IMR-90 (cell line): ENCODE measurements around the gene FGF21. TPM values are rescaled to one million over a fixed set of nuclear protein-coding genes. Genes with fewer than 3 reads are reported as not detected.

Experiments used
- ATAC-seq: fragments of 200-7000 bp; cut with Tn5 transposase; 2 replicates; pipeline ENCODE4 v1.9.1; 2020; ENCODE audit warnings: low read depth, mild to moderate bottlenecking, moderate library complexity
- BruUV-seq: library from RNA; stranded (reverse); fragments of 400-500 nt; replicated peaks from 2 replicates; lab custom pipeline; 2021; lab: Mats Ljungman, UMichigan
- CTCF ChIA-PET: fragments of 300-600 bp; formaldehyde crosslinking; extraction: SDS; loops from one replicate; lab custom pipeline; 2021; ENCODE audit warnings: antibody characterized with exemption; lab: Yijun Ruan, JAX
- POLR2A ChIA-PET: fragments of 300-600 bp; sonication (Branson Sonifier 250); formaldehyde crosslinking; loops from one replicate; lab custom pipeline; 2022; ENCODE audit warnings: antibody characterized with exemption; ENCODE audit not compliant: unreplicated experiment; lab: Charles Lee
- DNase-seq: peaks from one replicate; pipeline ENCODE4 v3.0.0; 2013
- H2AFZ ChIP-seq: replicated peaks from 2 replicates; pipeline ENCODE3; 2013; ENCODE audit warnings: low read length, mild to moderate bottlenecking; ENCODE audit not compliant: poor library complexity
- H2AK5ac ChIP-seq: 2 replicates; pipeline ENCODE4 v1.6.1; 2013; ENCODE audit warnings: low read depth, low read length, inconsistent platforms
- H2AK9ac ChIP-seq: replicated peaks from 2 replicates; pipeline ENCODE3; 2013; ENCODE audit warnings: mild to moderate bottlenecking, low read depth, low read length, moderate library complexity; ENCODE audit not compliant: poor library complexity
- H2BK120ac ChIP-seq: 2 replicates; pipeline ENCODE4 v1.6.1; 2013; ENCODE audit warnings: low read depth, low read length, inconsistent platforms
- H2BK15ac ChIP-seq: 3 replicates; pipeline ENCODE4 v1.6.1; 2013; ENCODE audit warnings: low read depth, low read length, inconsistent platforms
- H2BK20ac ChIP-seq: 2 replicates; pipeline ENCODE4 v1.6.1; 2013; ENCODE audit warnings: low read depth, mild to moderate bottlenecking, inconsistent platforms, low read length, moderate library complexity
- H2BK5ac ChIP-seq: 2 replicates; pipeline ENCODE4 v1.6.1; 2013; ENCODE audit warnings: mild to moderate bottlenecking, low read depth, low read length, inconsistent platforms; ENCODE audit not compliant: poor library complexity, severe bottlenecking
- H3K14ac ChIP-seq: replicated peaks from 2 replicates; pipeline ENCODE4 v1.6.1; 2013; ENCODE audit warnings: low read depth, low read length, inconsistent platforms
- H3K18ac ChIP-seq: 2 replicates; pipeline ENCODE4 v1.6.1; 2013; ENCODE audit warnings: low read depth, low read length, control low read depth
- H3K23ac ChIP-seq: 2 replicates; pipeline ENCODE4 v1.6.1; 2013; ENCODE audit warnings: low read depth, low read length, inconsistent platforms
- H3K27ac ChIP-seq: 2 replicates; pipeline ENCODE4 v1.5.1; 2013; ENCODE audit warnings: mild to moderate bottlenecking, control low read depth, low read length; ENCODE audit not compliant: insufficient read depth
- H3K27me3 ChIP-seq: 2 replicates; pipeline ENCODE4 v1.6.1; 2013; ENCODE audit warnings: low read length; ENCODE audit not compliant: control insufficient read depth, insufficient read depth
- H3K36me3 ChIP-seq: 2 replicates; pipeline ENCODE4 v1.6.1; 2013; ENCODE audit warnings: low read length, mixed read lengths; ENCODE audit not compliant: control insufficient read depth, insufficient read depth
- H3K4ac ChIP-seq: 2 replicates; pipeline ENCODE4 v1.6.1; 2013; ENCODE audit warnings: low read depth, low read length, inconsistent platforms
- H3K4me1 ChIP-seq: 2 replicates; pipeline ENCODE4 v1.6.1; 2013; ENCODE audit warnings: low read length, mixed read lengths; ENCODE audit not compliant: control insufficient read depth, insufficient read depth
- H3K4me2 ChIP-seq: 2 replicates; pipeline ENCODE4 v1.6.1; 2013; ENCODE audit warnings: low read depth, mild to moderate bottlenecking, control low read depth, low read length, moderate library complexity
- H3K4me3 ChIP-seq: 2 replicates; pipeline ENCODE4 v1.5.1; 2013; ENCODE audit warnings: low read depth, mild to moderate bottlenecking, control low read depth, low read length, moderate library complexity; ENCODE audit not compliant: insufficient read depth
- H3K56ac ChIP-seq: 2 replicates; pipeline ENCODE4 v1.6.1; 2013; ENCODE audit warnings: low read length, inconsistent platforms; ENCODE audit not compliant: insufficient read depth; ENCODE audit errors: extremely low read depth
- H3K79me1 ChIP-seq, 2 experiments: 2 replicates each; pipeline ENCODE4 v1.6.1; 2013; ENCODE audit warnings: low read length in 2 of 2, inconsistent platforms in 1 of 2, low read depth in 1 of 2
- H3K9ac ChIP-seq: 2 replicates; pipeline ENCODE4 v1.6.1; 2013; ENCODE audit warnings: low read depth, low read length, control low read depth
- H3K9me1 ChIP-seq: 2 replicates; pipeline ENCODE4 v1.6.1; 2013; ENCODE audit warnings: low read length, inconsistent platforms; ENCODE audit not compliant: insufficient read depth
- H3K9me3 ChIP-seq: 2 replicates; pipeline ENCODE4 v1.6.1; 2013; ENCODE audit warnings: low read length; ENCODE audit not compliant: control insufficient read depth, insufficient read depth
- H4K20me1 ChIP-seq: 2 replicates; pipeline ENCODE4 v1.6.1; 2013; ENCODE audit warnings: low read length, inconsistent platforms; ENCODE audit not compliant: insufficient read depth
- H4K5ac ChIP-seq: 2 replicates; pipeline ENCODE4 v1.6.1; 2013; ENCODE audit warnings: mild to moderate bottlenecking, low read depth, low read length, control low read depth
- H4K8ac ChIP-seq, 2 experiments: 2 replicates each; pipeline ENCODE4 v1.6.1; 2013; ENCODE audit warnings: low read depth in 2 of 2, low read length in 2 of 2, control low read depth in 1 of 2, inconsistent platforms in 1 of 2
- H4K91ac ChIP-seq: 2 replicates; pipeline ENCODE4 v1.6.1; 2013; ENCODE audit warnings: low read depth, low read length, inconsistent platforms; ENCODE audit not compliant: insufficient read depth
- BHLHE40 ChIP-seq: fragments of 150-350 bp; IDR thresholded peaks from 2 replicates; pipeline ENCODE4 v1.6.1; 2016; ENCODE audit warnings: mild to moderate bottlenecking, low read depth, low read length
- CHD1 ChIP-seq: IDR thresholded peaks from 2 replicates; pipeline ENCODE4 v1.6.1; 2012; ENCODE audit warnings: low read depth, low read length, improper control_type of control experiment
- MAFK ChIP-seq: IDR thresholded peaks from 2 replicates; pipeline ENCODE4 v1.6.1; 2012; ENCODE audit warnings: low read depth, low read length, improper control_type of control experiment
- MXI1 ChIP-seq: IDR thresholded peaks from 2 replicates; pipeline ENCODE4 v1.6.1; 2012; ENCODE audit warnings: low read depth, mild to moderate bottlenecking, low read length, moderate library complexity, borderline replicate concordance
- POLR2A ChIP-seq: IDR thresholded peaks from 2 replicates; pipeline ENCODE4 v1.6.1; 2012; ENCODE audit warnings: mild to moderate bottlenecking, low read depth, low read length
- SMC3 ChIP-seq: fragments of 150-350 bp; IDR thresholded peaks from 2 replicates; pipeline ENCODE4 v1.6.1; 2016; ENCODE audit warnings: low read depth, mild to moderate bottlenecking, antibody characterized with exemption, low read length, moderate library complexity
- WGBS, 2 experiments: methylation state at CpG; one replicate each; pipeline versions ENCODE4 v1.1.5 to v1.1.7; 2013; ENCODE audit warnings: missing lambda C conversion rate in 2 of 2; ENCODE audit not compliant: insufficient read length in 1 of 2; ENCODE audit errors: extremely low coverage in 2 of 2; 5-methylcytosine and 5-hydroxymethylcytosine counted together
- dilution Hi-C: fragments of 300-500 bp; cut with HindIII; formaldehyde crosslinking; loops from one replicate; pipeline ENCODE4 v1.14.3; 2018; ENCODE audit warnings: low sequenced_read_pairs; ENCODE audit not compliant: unreplicated experiment
- in situ Hi-C: fragments of 300-500 bp; cut with MboI; formaldehyde crosslinking; loops from 3 replicates; pipeline ENCODE4 v1.14.3; 2019; ENCODE audit warnings: low sequenced_read_pairs, inconsistent platforms, mixed read lengths
- intact Hi-C: fragments of 100-400 bp; cut with micrococcal nuclease; formaldehyde crosslinking; loops from 2 replicates; pipeline ENCODE4 v1.10.0; 2022
- polyA plus RNA-seq, 3 experiments: library from polyadenylated mRNA; depleted of rRNA; stranded (reverse); fragments of >200 nt; gene quantifications; 2 replicates each; pipeline ENCODE4 v1.2.3, GENCODE V29; 2012; ENCODE audit warnings: low replicate concordance in 1 of 3
- total RNA-seq: library from RNA; depleted of rRNA; stranded (reverse); fragments of >200 nt; gene quantifications from 2 replicates; pipeline ENCODE4 v1.2.3, GENCODE V29; 2012
- TF ChIP-seq, protein P1 (sequence below): conservative IDR thresholded peaks from 2 replicates; pipeline ENCODE4 v1.5.1; 2012; ENCODE audit warnings: mild to moderate bottlenecking, low read depth, low read length, improper control_type of control experiment
- TF ChIP-seq, protein P2 (sequence below): fragments of 150-350 bp; IDR thresholded peaks from 2 replicates; pipeline ENCODE4 v1.6.1; 2017; ENCODE audit warnings: mild to moderate bottlenecking, antibody characterized with exemption, low read length, low read depth
- TF ChIP-seq, protein P3 (sequence below): fragments of 150-350 bp; IDR thresholded peaks from 2 replicates; pipeline ENCODE4 v1.6.1; 2016; ENCODE audit warnings: low read depth, mild to moderate bottlenecking, low read length, moderate library complexity, borderline replicate concordance

The FGF21 gene
- total and polyA plus RNA-seq, 2 of the 4 experiments (the other 2 are of a cell fraction): not detected

DNA sequence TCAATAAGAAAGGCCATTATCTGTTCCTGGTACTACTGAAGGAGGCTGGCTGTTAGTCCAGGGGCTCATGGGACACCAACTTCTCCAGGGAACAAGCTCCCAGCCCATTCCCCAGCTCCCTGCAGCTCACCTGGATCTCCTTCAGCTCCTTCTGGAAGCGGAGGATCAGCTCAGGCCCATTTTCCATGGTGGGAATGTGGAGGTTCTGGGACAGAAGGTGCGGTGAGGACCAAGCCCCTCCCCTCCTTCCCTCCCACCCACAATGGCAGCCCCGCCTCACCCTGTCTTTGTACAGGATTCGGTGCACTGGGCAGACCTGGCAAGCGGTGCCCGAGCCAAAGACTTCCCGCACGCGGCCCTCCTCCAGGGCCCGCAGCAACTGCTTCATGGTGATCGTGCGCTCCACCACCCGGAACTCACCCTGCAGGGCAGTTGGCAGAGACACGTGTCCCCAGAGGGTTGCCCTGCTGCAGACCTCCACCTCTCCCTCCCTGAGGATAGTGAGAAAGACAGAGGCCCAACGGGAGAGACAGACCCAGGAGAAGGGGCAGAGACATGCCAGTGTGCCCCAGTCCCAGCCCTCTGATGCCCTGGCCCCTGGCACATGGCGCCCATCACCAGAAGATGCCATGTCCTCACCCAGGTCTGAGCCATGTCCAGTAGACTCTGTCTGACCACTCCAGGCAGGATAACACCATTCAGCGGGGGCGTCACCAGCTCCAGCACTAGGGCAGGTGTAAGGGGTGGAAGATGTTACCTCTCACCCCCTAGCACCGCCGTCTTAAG, 41.2 kb downstream of the FGF21 start:
- H3K18ac ChIP-seq: no peak overlapping the region
- no peak overlapping the region; the same call in 1 of the 2 replicates for H4K5ac ChIP-seq
- intact Hi-C loops: no loop called here
- no peak overlapping the region for H4K91ac ChIP-seq
- H3K14ac ChIP-seq: no peak overlapping the region
- no peaks in the 10 kb centered on the region for H3K9me3 ChIP-seq
- peaks cover 10% of the 10 kb centered on the region for H3K4me1 ChIP-seq
- H2BK15ac ChIP-seq: no peak overlapping the region
- ChIA-PET CTCF (interaction anchor here (1.3 to 2.3 kb wide), 2 partner anchors 40 to 174 kb away, joined by 6 to 14 read pairs; partner anchors contain the start of gene HSD17B14), POLR2A (no interaction called here)
- H2BK20ac ChIP-seq: no peak overlapping the region
- DNase-seq (no peak), ATAC-seq (no peak)
- H3K4me2 ChIP-seq: no peak overlapping the region
- H3K27ac ChIP-seq: no peak overlapping the region
- H3K36me3 ChIP-seq: no peaks in the 10 kb centered on the region
- WGBS, 2 experiments: 60% methylated on average over 1 of the region's 20 CpGs; no CpG with 5 or more reads in 1 of the 2 experiments
- no peak overlapping the region for H2AFZ ChIP-seq
- dilution Hi-C loops: no loop called here
- H3K23ac ChIP-seq: no peak overlapping the region
- no peaks in the 10 kb centered on the region for H3K9me1 ChIP-seq
- TF ChIP-seq MAFK (no peak), BHLHE40 (no peak), SMC3 (no peak), POLR2A (no peak), MXI1 (no peak), CHD1 (no peak)
- TF ChIP-seq, protein P1, sequence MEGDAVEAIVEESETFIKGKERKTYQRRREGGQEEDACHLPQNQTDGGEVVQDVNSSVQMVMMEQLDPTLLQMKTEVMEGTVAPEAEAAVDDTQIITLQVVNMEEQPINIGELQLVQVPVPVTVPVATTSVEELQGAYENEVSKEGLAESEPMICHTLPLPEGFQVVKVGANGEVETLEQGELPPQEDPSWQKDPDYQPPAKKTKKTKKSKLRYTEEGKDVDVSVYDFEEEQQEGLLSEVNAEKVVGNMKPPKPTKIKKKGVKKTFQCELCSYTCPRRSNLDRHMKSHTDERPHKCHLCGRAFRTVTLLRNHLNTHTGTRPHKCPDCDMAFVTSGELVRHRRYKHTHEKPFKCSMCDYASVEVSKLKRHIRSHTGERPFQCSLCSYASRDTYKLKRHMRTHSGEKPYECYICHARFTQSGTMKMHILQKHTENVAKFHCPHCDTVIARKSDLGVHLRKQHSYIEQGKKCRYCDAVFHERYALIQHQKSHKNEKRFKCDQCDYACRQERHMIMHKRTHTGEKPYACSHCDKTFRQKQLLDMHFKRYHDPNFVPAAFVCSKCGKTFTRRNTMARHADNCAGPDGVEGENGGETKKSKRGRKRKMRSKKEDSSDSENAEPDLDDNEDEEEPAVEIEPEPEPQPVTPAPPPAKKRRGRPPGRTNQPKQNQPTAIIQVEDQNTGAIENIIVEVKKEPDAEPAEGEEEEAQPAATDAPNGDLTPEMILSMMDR: no peak
- TF ChIP-seq, protein P2, sequence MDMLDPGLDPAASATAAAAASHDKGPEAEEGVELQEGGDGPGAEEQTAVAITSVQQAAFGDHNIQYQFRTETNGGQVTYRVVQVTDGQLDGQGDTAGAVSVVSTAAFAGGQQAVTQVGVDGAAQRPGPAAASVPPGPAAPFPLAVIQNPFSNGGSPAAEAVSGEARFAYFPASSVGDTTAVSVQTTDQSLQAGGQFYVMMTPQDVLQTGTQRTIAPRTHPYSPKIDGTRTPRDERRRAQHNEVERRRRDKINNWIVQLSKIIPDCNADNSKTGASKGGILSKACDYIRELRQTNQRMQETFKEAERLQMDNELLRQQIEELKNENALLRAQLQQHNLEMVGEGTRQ: no peak
- TF ChIP-seq, protein P3, sequence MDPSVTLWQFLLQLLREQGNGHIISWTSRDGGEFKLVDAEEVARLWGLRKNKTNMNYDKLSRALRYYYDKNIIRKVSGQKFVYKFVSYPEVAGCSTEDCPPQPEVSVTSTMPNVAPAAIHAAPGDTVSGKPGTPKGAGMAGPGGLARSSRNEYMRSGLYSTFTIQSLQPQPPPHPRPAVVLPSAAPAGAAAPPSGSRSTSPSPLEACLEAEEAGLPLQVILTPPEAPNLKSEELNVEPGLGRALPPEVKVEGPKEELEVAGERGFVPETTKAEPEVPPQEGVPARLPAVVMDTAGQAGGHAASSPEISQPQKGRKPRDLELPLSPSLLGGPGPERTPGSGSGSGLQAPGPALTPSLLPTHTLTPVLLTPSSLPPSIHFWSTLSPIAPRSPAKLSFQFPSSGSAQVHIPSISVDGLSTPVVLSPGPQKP: no peak
- no peak overlapping the region for H2AK5ac ChIP-seq
- in situ Hi-C loops: no loop called here
- BruUV-seq: no TSS peak
- no peak overlapping the region for H3K4me3 ChIP-seq
- H3K56ac ChIP-seq: no peak overlapping the region
- no peak overlapping the region for H3K9ac ChIP-seq
- H2BK5ac ChIP-seq: no peak overlapping the region
- no peak overlapping the region for H2BK120ac ChIP-seq
- no peaks in the 10 kb centered on the region for H3K79me1 ChIP-seq
- H3K27me3 ChIP-seq: no peaks in the 10 kb centered on the region
- H4K8ac ChIP-seq: 0 out of 4 replicates have a peak overlapping the region, but pooled peaks of 1 of the 2 experiments have one; percentile 0
- 0 out of 2 replicates have a peak, but pooled peaks cover 2% of the 10 kb centered on the region for H4K20me1 ChIP-seq
- no peak overlapping the region for H3K4ac ChIP-seq
- peak overlapping the region; percentile 28 for H2AK9ac ChIP-seq
